HCT116 (cell line): ENCODE measurements around the gene PRRG4.

ENCODE experiments used
- EZH2phosphoT487 ChIP-seq: fragments of 200-600 bp; IDR thresholded peaks from 2 replicates; pipeline ENCODE4 v1.6.1; 2018; ENCODE audit warnings: antibody characterized with exemption, borderline replicate concordance
- JUND ChIP-seq: IDR thresholded peaks from 2 replicates; pipeline ENCODE4 v1.6.1; 2012
- POLR2A ChIP-seq: IDR thresholded peaks from 2 replicates; pipeline ENCODE4 v1.7.0; 2011; ENCODE audit warnings: borderline replicate concordance; ENCODE audit not compliant: insufficient read depth, insufficient read length; ENCODE audit errors: extremely low read depth
- TF ChIP-seq, protein P1 (sequence below), 3 experiments: fragments of 200-600 bp in 1 of 3; sonication (generic) in 1 of 3; IDR thresholded peaks in 2 of 3; conservative IDR thresholded peaks in 1 of 3; 2 replicates each; pipeline ENCODE4 v1.5.1; 2012 to 2017; ENCODE audit warnings: low read depth in 2 of 3, low read length in 2 of 3, antibody characterized with exemption in 1 of 3, borderline replicate concordance in 1 of 3, control low read depth in 1 of 3, mild to moderate bottlenecking in 1 of 3, mixed read lengths in 1 of 3, mixed run types in 1 of 3, moderate library complexity in 1 of 3; ENCODE audit not compliant: insufficient read depth in 1 of 3
- TF ChIP-seq, protein P2 (sequence below): IDR thresholded peaks from 2 replicates; pipeline ENCODE4 v1.6.1; 2012

GRCh38 chr11:32894921-32895320, 65.2 kb downstream of the PRRG4 start:
- TF ChIP-seq, protein P1, sequence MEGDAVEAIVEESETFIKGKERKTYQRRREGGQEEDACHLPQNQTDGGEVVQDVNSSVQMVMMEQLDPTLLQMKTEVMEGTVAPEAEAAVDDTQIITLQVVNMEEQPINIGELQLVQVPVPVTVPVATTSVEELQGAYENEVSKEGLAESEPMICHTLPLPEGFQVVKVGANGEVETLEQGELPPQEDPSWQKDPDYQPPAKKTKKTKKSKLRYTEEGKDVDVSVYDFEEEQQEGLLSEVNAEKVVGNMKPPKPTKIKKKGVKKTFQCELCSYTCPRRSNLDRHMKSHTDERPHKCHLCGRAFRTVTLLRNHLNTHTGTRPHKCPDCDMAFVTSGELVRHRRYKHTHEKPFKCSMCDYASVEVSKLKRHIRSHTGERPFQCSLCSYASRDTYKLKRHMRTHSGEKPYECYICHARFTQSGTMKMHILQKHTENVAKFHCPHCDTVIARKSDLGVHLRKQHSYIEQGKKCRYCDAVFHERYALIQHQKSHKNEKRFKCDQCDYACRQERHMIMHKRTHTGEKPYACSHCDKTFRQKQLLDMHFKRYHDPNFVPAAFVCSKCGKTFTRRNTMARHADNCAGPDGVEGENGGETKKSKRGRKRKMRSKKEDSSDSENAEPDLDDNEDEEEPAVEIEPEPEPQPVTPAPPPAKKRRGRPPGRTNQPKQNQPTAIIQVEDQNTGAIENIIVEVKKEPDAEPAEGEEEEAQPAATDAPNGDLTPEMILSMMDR (IDR thresholded peaks at IDR 0.05 in 2 of 3, conservative IDR thresholded peaks at IDR 0.05 in 1 of 3; ENCODE audit: borderline replicate concordance in 1 of 3, insufficient read depth in 1 of 3, low read depth in 2 of 3, low read length in 2 of 3): no peak
- no peak for TF ChIP-seq JUND
- TF ChIP-seq POLR2A: no peak
- no peak for TF ChIP-seq EZH2phosphoT487
- TF ChIP-seq, protein P2, sequence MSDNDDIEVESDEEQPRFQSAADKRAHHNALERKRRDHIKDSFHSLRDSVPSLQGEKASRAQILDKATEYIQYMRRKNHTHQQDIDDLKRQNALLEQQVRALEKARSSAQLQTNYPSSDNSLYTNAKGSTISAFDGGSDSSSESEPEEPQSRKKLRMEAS: no peak
